Measurements from ENCODE around the gene AP1G1.

AP1G1 gene

DNA sequence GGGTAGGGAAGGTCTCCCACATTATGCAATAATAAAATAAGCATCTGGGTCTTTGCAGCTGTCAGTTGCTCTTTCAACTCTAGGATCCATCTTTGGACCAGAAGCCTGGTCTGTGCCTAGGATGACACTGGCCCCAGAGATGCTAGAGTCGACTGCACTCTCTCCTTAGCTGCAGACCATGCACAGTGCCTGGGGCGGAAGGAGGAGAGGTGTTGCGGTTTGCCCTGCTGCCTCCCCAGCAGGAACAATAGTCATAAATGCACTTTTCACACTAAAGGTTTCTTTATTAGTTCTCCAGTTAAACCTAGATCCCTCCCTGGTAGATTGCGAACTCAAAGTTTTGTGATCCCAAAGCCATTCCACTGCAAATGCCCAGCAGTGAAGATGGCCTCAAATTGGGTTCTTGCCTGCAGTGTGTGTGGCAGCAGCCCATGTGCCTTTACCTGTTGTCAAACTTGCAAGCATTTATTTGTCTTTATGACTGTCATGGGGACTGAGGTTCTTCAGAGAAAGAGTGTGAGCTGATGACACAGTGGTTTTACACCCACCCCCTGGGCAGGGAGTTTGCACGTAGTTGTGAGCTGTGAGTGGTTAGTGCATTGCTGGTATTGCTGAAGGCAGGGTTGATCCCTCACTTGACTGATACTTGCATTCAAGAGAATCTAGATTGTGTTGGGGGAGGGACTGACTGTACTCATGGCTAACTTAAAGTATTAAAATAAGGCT is 47.5 kb upstream of the AP1G1 start (continued):
- no peak for TF ChIP-seq ZNF658 (tag by site-specific recombination; IDR thresholded peaks at IDR 0.05)
- no peak for TF ChIP-seq ZNF701 (tag by site-specific recombination; IDR thresholded peaks at IDR 0.05)
- TF ChIP-seq ZNF239 (tag by site-specific recombination; IDR thresholded peaks at IDR 0.05), result no peak
- TF ChIP-seq, protein P1, sequence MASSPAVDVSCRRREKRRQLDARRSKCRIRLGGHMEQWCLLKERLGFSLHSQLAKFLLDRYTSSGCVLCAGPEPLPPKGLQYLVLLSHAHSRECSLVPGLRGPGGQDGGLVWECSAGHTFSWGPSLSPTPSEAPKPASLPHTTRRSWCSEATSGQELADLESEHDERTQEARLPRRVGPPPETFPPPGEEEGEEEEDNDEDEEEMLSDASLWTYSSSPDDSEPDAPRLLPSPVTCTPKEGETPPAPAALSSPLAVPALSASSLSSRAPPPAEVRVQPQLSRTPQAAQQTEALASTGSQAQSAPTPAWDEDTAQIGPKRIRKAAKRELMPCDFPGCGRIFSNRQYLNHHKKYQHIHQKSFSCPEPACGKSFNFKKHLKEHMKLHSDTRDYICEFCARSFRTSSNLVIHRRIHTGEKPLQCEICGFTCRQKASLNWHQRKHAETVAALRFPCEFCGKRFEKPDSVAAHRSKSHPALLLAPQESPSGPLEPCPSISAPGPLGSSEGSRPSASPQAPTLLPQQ (tag by site-specific recombination; IDR thresholded peaks at IDR 0.05), result no peak
- TF ChIP-seq ZNF514 (tag by site-specific recombination; IDR thresholded peaks at IDR 0.05), result no peak
- TF ChIP-seq ZNF600 (tag by site-specific recombination; IDR thresholded peaks at IDR 0.05), result no peak
- no peak for TF ChIP-seq ZNF423 (tag by site-specific recombination; IDR thresholded peaks at IDR 0.05)
- no peak for TF ChIP-seq SP7 (tag by site-specific recombination; IDR thresholded peaks at IDR 0.05)
- TF ChIP-seq ZNF544 (tag by site-specific recombination; IDR thresholded peaks at IDR 0.05), result no peak
- no peak for TF ChIP-seq ZBTB20 (tag by site-specific recombination; IDR thresholded peaks at IDR 0.05)
- TF ChIP-seq ZNF416 (tag by site-specific recombination; IDR thresholded peaks at IDR 0.05), result no peak

DNA sequence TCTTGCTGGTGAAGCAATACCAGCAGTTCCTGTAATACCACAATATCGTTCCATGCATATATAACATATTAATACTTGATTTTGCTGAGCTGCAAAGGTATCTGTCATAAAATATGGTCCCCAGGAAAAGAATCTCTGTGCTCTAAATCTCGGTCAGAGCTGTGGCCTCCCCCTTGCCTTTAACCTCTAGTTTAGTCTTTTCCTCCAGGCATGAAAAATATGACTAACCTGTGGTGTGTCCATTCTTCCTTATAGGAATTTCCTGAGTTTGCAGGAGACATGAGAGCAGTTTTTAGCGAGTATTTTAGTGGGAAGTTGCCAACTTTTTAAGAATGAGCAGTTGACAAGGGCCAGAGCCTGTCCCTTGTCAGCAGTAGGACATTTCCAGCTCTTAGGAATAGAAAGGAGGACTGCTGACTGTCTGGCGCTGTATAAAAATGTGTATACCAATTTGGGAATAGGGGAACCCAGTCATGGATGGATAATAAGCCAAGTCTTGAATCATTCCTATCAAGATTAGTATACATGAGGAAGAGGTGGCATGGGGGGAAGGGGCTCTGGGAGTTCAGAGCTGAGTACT is 45.8 kb upstream of the AP1G1 start:
- Histone ChIP-seq H3K4me3 (ENCODE audit: low read depth, low read length) (no peak overlapping the region), H3K4me1 (ENCODE audit: control insufficient read depth, insufficient read depth, low read length) (no peaks in the 10 kb centered on the region), H3K9me3 (ENCODE audit: control insufficient read depth, insufficient read depth, low read depth, low read length) (no peaks in the 10 kb centered on the region), H3K27ac (ENCODE audit: extremely low read depth, low read depth, low read length) (no peak overlapping the region), H3K36me3 (ENCODE audit: control insufficient read depth in 2 of 2, insufficient read depth in 1 of 2, low read length in 2 of 2) (peaks cover 11 to 79% of the 10 kb centered on the region in 2 experiments; a peak in 2 of 3 replicates)
- no peak for TF ChIP-seq ZNF169 (tag by site-specific recombination; IDR thresholded peaks at IDR 0.05)
- TF ChIP-seq BCL11A (tag by site-specific recombination; IDR thresholded peaks at IDR 0.05; ENCODE audit: low read depth), result no peak
- TF ChIP-seq BCL11B (tag by site-specific recombination; IDR thresholded peaks at IDR 0.05; ENCODE audit: low read depth), result no peak
- ChIA-PET CTCF (interaction anchor here (0.7 kb wide), 1 partner anchor 28 kb away, joined by 4 read pairs; no protein-coding TSS in a partner anchor), POLR2A (no interaction called here)

- no peaks in the 10 kb centered on the region for H3K4me1 ChIP-seq (ENCODE audit: control insufficient read depth, insufficient read depth, low read length)
- H3K36me3 ChIP-seq (ENCODE audit: control insufficient read depth in 2 of 2, insufficient read depth in 1 of 2, low read length in 2 of 2), result peaks cover 11 to 81% of the 10 kb centered on the region in 2 experiments; a peak in 2 of 3 replicates
- ChIA-PET POLR2A (interaction anchor here (0.6 to 1.3 kb wide), 2 partner anchors 12 to 44 kb away, joined by 3 to 4 read pairs; partner anchors contain the start of gene AP1G1), CTCF (no interaction called here)
- H3K27ac ChIP-seq (ENCODE audit: extremely low read depth, low read depth, low read length), result no peak overlapping the region
- no peak for TF ChIP-seq ZNF571 (tag by site-specific recombination; IDR thresholded peaks at IDR 0.05)
- TF ChIP-seq, protein P2, sequence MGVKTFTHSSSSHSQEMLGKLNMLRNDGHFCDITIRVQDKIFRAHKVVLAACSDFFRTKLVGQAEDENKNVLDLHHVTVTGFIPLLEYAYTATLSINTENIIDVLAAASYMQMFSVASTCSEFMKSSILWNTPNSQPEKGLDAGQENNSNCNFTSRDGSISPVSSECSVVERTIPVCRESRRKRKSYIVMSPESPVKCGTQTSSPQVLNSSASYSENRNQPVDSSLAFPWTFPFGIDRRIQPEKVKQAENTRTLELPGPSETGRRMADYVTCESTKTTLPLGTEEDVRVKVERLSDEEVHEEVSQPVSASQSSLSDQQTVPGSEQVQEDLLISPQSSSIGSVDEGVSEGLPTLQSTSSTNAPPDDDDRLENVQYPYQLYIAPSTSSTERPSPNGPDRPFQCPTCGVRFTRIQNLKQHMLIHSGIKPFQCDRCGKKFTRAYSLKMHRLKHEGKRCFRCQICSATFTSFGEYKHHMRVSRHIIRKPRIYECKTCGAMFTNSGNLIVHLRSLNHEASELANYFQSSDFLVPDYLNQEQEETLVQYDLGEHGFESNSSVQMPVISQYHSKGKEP (tag by site-specific recombination; IDR thresholded peaks at IDR 0.05), result no peak
- TF ChIP-seq ZNF248 (tag by site-specific recombination; IDR thresholded peaks at IDR 0.05), result no peak
- TF ChIP-seq ZNF202 (tag by site-specific recombination; IDR thresholded peaks at IDR 0.05; ENCODE audit: borderline replicate concordance), result no peak
- H3K9me3 ChIP-seq (ENCODE audit: control insufficient read depth, insufficient read depth, low read depth, low read length), result no peaks in the 10 kb centered on the region
- no peak overlapping the region for H3K4me3 ChIP-seq (ENCODE audit: low read depth, low read length)
These were observed 44.8 kb upstream of the AP1G1 start for GRCh38 chr16:71853413-71853812.

All from HEK293 (cell line).